SK-N-SH (cell line): Measurements from ENCODE around the gene RAB11B. TPM values are rescaled to one million over a fixed set of nuclear protein-coding genes. Genes with fewer than 3 reads are reported as not detected.

ENCODE experiments used
- CHD2 ChIP-seq: fragments of 150-350 bp; IDR thresholded peaks from 2 replicates; pipeline ENCODE4 v1.6.1; 2018; ENCODE audit warnings: low read length; ENCODE audit not compliant: partially characterized antibody
- ELF1 ChIP-seq: IDR thresholded peaks from 2 replicates; pipeline ENCODE4 v1.4.0; 2012
- EP300 ChIP-seq, 2 experiments: IDR thresholded peaks; 2 replicates each; pipeline versions ENCODE4 v1.4.0 to v1.6.1; 2012; ENCODE audit warnings: borderline replicate concordance in 1 of 2, low read depth in 1 of 2, low read length in 1 of 2
- EZH2phosphoT487 ChIP-seq: fragments of 200-600 bp; sonication (generic); IDR thresholded peaks from 2 replicates; pipeline ENCODE4 v1.6.1; 2017; ENCODE audit warnings: low read depth, mixed run types, mild to moderate bottlenecking, antibody characterized with exemption, moderate library complexity, borderline replicate concordance
- FOSL2 ChIP-seq: IDR thresholded peaks from 2 replicates; pipeline ENCODE4 v1.4.0; 2012; ENCODE audit warnings: low read depth, mild to moderate bottlenecking, moderate library complexity, borderline replicate concordance
- GABPA ChIP-seq: IDR thresholded peaks from 2 replicates; pipeline ENCODE4 v1.4.0; 2012; ENCODE audit warnings: low read depth, mild to moderate bottlenecking
- GATA2 ChIP-seq: sonication (generic); formaldehyde crosslinking; IDR thresholded peaks from 2 replicates; pipeline ENCODE4 v1.5.0; 2020; ENCODE audit warnings: mild to moderate bottlenecking, missing genetic modification reagents
- JUND ChIP-seq: IDR thresholded peaks from 2 replicates; pipeline ENCODE4 v1.4.0; 2012
- MEF2A ChIP-seq: IDR thresholded peaks from 2 replicates; pipeline ENCODE4 v1.4.0; 2012; ENCODE audit warnings: low read depth, borderline replicate concordance
- NFIC ChIP-seq: IDR thresholded peaks from 2 replicates; pipeline ENCODE4 v1.4.0; 2012; ENCODE audit warnings: borderline replicate concordance
- NRF1 ChIP-seq: IDR thresholded peaks from 2 replicates; pipeline ENCODE4 v1.6.1; 2012; ENCODE audit warnings: low read depth, mild to moderate bottlenecking, low read length
- POLR2AphosphoS5 ChIP-seq: IDR thresholded peaks from 2 replicates; pipeline ENCODE4 v1.6.1; 2012; ENCODE audit warnings: low read depth, low read length
- RAD21 ChIP-seq: IDR thresholded peaks from 2 replicates; pipeline ENCODE4 v1.6.1; 2012; ENCODE audit warnings: mild to moderate bottlenecking, low read length
- RFX5 ChIP-seq: IDR thresholded peaks from 2 replicates; pipeline ENCODE4 v1.6.1; 2012; ENCODE audit warnings: mild to moderate bottlenecking, improper control_type of control experiment, low read length
- RXRA ChIP-seq: IDR thresholded peaks from 2 replicates; pipeline ENCODE4 v1.4.0; 2012; ENCODE audit warnings: low read depth, mild to moderate bottlenecking, borderline replicate concordance
- SIN3A ChIP-seq: IDR thresholded peaks from 2 replicates; pipeline ENCODE4 v1.6.1; 2012; ENCODE audit warnings: low read depth, mild to moderate bottlenecking, low read length, moderate library complexity, borderline replicate concordance
- TCF12 ChIP-seq: IDR thresholded peaks from 2 replicates; pipeline ENCODE4 v1.4.0; 2012
- TEAD4 ChIP-seq: IDR thresholded peaks from 2 replicates; pipeline ENCODE4 v1.4.0; 2012; ENCODE audit warnings: mild to moderate bottlenecking, borderline replicate concordance; ENCODE audit not compliant: insufficient read depth
- YY1 ChIP-seq: IDR thresholded peaks from 2 replicates; pipeline ENCODE4 v1.4.0; 2012; ENCODE audit warnings: low read depth, mild to moderate bottlenecking
- polyA plus RNA-seq, 3 experiments: library from polyadenylated mRNA; depleted of rRNA; stranded (reverse); fragments of >200 nt; gene quantifications; 2 replicates each; pipeline ENCODE4 v1.2.3, GENCODE V29; 2012
- TF ChIP-seq, protein P1 (sequence below): fragments of 200-600 bp; sonication (generic); IDR thresholded peaks from 2 replicates; pipeline ENCODE4 v1.6.1; 2017; ENCODE audit warnings: antibody characterized with exemption, mild to moderate bottlenecking, moderate library complexity
- TF ChIP-seq, protein P2 (sequence below): IDR thresholded peaks from 2 replicates; pipeline ENCODE4 v1.6.1; 2012; ENCODE audit warnings: mild to moderate bottlenecking, low read depth, low read length, moderate library complexity
- TF ChIP-seq, protein P3 (sequence below): IDR thresholded peaks from 2 replicates; pipeline ENCODE4 v1.4.0; 2012; ENCODE audit warnings: low read depth
- TF ChIP-seq, protein P4 (sequence below): IDR thresholded peaks from 2 replicates; pipeline ENCODE4; 2012
- TF ChIP-seq, protein P5 (sequence below): fragments of 150-350 bp; IDR thresholded peaks from 2 replicates; pipeline ENCODE4 v1.6.1; 2016; ENCODE audit warnings: mild to moderate bottlenecking, low read depth, low read length

RAB11B gene
- polyA plus RNA-seq, 1 of the 3 experiments (the other 2 are of a cell fraction): 127 TPM

DNA sequence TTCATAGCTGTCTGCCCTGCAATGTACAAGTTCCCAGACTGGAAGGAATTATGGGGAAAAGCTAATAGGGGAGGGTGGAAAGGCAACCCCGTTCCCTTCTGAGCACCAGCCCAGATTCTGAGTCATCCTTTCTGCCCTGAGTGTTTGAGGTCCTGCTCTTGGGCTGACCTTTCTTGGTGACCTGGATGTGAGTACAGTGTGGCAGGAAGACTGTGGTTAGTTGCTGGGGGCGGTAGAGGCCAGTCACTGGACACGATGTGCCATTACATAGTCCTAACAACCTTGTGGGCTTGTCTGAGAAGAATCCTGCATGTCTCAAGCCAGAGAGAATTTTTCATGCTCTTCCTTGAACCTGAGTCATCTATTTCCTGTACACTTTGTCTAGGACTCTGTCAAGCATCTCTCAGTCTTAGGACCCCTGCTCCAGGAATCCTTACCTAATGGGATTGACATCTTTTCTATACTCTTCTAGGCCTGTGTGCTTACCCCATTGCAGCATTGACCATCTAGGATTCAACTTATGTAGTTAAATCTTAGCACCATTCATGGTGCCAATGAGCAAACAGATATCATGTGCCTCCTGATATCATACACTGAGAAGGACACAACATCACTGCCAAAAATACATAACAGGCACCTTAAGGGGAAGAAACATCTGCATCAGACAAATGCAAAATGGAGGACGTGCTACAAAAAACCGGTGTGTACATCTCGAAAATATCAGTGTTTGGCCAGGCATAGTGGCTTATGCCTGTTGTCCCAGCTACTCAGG, 34.3 kb upstream of the RAB11B start (continued):
- no peak for TF ChIP-seq CHD2
- TF ChIP-seq, protein P1, sequence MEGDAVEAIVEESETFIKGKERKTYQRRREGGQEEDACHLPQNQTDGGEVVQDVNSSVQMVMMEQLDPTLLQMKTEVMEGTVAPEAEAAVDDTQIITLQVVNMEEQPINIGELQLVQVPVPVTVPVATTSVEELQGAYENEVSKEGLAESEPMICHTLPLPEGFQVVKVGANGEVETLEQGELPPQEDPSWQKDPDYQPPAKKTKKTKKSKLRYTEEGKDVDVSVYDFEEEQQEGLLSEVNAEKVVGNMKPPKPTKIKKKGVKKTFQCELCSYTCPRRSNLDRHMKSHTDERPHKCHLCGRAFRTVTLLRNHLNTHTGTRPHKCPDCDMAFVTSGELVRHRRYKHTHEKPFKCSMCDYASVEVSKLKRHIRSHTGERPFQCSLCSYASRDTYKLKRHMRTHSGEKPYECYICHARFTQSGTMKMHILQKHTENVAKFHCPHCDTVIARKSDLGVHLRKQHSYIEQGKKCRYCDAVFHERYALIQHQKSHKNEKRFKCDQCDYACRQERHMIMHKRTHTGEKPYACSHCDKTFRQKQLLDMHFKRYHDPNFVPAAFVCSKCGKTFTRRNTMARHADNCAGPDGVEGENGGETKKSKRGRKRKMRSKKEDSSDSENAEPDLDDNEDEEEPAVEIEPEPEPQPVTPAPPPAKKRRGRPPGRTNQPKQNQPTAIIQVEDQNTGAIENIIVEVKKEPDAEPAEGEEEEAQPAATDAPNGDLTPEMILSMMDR: no peak
- TF ChIP-seq, protein P2, sequence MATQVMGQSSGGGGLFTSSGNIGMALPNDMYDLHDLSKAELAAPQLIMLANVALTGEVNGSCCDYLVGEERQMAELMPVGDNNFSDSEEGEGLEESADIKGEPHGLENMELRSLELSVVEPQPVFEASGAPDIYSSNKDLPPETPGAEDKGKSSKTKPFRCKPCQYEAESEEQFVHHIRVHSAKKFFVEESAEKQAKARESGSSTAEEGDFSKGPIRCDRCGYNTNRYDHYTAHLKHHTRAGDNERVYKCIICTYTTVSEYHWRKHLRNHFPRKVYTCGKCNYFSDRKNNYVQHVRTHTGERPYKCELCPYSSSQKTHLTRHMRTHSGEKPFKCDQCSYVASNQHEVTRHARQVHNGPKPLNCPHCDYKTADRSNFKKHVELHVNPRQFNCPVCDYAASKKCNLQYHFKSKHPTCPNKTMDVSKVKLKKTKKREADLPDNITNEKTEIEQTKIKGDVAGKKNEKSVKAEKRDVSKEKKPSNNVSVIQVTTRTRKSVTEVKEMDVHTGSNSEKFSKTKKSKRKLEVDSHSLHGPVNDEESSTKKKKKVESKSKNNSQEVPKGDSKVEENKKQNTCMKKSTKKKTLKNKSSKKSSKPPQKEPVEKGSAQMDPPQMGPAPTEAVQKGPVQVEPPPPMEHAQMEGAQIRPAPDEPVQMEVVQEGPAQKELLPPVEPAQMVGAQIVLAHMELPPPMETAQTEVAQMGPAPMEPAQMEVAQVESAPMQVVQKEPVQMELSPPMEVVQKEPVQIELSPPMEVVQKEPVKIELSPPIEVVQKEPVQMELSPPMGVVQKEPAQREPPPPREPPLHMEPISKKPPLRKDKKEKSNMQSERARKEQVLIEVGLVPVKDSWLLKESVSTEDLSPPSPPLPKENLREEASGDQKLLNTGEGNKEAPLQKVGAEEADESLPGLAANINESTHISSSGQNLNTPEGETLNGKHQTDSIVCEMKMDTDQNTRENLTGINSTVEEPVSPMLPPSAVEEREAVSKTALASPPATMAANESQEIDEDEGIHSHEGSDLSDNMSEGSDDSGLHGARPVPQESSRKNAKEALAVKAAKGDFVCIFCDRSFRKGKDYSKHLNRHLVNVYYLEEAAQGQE: peak; percentile 68; the same call in 1 of the 2 replicates
- no peak for TF ChIP-seq SIN3A
- TF ChIP-seq POLR2AphosphoS5: peak; percentile 49; the same call in 1 of the 2 replicates
- TF ChIP-seq NRF1: no peak
- TF ChIP-seq, protein P3, sequence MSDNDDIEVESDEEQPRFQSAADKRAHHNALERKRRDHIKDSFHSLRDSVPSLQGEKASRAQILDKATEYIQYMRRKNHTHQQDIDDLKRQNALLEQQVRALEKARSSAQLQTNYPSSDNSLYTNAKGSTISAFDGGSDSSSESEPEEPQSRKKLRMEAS: peak; percentile 79; the same call in 1 of the 2 replicates
- peak in 1 of 2 experiments; percentile 84; a peak in 1 of 4 replicates for TF ChIP-seq EP300 (IDR thresholded peaks at IDR 0.05; ENCODE audit: borderline replicate concordance in 1 of 2, low read depth in 1 of 2, low read length in 1 of 2)
- TF ChIP-seq GATA2 (CRISPR knock-in tag): no peak
- TF ChIP-seq TCF12: peak; percentile 92
- peak; percentile 100 for TF ChIP-seq RXRA
- TF ChIP-seq ELF1: no peak
- peak; percentile 93 for TF ChIP-seq FOSL2
- TF ChIP-seq TEAD4: peak; percentile 76
- TF ChIP-seq, protein P4, sequence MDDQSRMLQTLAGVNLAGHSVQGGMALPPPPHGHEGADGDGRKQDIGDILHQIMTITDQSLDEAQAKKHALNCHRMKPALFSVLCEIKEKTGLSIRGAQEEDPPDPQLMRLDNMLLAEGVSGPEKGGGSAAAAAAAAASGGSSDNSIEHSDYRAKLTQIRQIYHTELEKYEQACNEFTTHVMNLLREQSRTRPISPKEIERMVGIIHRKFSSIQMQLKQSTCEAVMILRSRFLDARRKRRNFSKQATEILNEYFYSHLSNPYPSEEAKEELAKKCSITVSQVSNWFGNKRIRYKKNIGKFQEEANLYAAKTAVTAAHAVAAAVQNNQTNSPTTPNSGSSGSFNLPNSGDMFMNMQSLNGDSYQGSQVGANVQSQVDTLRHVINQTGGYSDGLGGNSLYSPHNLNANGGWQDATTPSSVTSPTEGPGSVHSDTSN: peak; percentile 61
- TF ChIP-seq JUND: peak; percentile 90
- TF ChIP-seq MEF2A: no peak; the same call in 1 of the 2 replicates
- no peak for TF ChIP-seq RAD21
- no peak for TF ChIP-seq RFX5
- no peak for TF ChIP-seq YY1
- TF ChIP-seq, protein P5, sequence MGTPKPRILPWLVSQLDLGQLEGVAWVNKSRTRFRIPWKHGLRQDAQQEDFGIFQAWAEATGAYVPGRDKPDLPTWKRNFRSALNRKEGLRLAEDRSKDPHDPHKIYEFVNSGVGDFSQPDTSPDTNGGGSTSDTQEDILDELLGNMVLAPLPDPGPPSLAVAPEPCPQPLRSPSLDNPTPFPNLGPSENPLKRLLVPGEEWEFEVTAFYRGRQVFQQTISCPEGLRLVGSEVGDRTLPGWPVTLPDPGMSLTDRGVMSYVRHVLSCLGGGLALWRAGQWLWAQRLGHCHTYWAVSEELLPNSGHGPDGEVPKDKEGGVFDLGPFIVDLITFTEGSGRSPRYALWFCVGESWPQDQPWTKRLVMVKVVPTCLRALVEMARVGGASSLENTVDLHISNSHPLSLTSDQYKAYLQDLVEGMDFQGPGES: no peak
- peak; percentile 24 for TF ChIP-seq GABPA
- TF ChIP-seq EZH2phosphoT487: no peak
- TF ChIP-seq NFIC: peak; percentile 95
